ENCODE data around the gene AFP. TPM values are rescaled to one million over a fixed set of nuclear protein-coding genes. Genes with fewer than 3 reads are reported as not detected.

Gene AFP
- total RNA-seq, 1 donor from 2014 or later: not detected

DNA sequence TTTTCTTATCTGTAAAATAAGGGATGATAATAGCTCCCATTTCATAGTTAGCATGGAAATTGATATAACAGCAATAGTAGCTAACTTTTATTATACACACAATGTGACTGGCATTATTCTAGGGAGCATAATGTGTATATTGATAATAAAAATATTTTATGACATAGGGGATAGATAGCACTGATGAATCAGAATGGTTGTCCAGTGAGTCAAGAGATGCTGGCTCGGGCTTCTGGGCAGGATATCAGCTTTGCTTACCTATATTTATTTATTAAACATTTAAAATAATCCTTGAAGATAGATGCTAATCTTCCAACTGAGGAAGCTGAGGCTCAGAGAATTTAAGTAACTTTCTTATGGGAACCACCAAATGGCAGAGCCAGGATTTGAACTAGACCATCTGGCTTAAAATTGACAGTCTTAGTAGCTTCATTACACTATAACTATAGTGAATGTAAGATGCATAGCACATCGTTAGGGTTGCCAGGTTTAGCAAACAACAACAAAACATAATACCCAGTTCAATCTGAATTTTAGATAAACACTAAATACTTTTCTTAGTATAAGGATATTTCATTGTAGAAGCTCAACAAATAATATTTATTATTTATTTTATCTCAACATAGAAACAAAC is 2.7 kb downstream of the AFP start:
- H3K27me3 Mint-ChIP-seq (ENCODE audit: low read depth): no peaks in the 10 kb centered on the region
- no peak for DNase-seq (ENCODE audit: low read depth, low spot score)
- no peak overlapping the region for H3K4me3 Mint-ChIP-seq
- H3K27ac Mint-ChIP-seq (ENCODE audit: unreplicated experiment): no peak overlapping the region
- TF ChIP-seq, protein P1, sequence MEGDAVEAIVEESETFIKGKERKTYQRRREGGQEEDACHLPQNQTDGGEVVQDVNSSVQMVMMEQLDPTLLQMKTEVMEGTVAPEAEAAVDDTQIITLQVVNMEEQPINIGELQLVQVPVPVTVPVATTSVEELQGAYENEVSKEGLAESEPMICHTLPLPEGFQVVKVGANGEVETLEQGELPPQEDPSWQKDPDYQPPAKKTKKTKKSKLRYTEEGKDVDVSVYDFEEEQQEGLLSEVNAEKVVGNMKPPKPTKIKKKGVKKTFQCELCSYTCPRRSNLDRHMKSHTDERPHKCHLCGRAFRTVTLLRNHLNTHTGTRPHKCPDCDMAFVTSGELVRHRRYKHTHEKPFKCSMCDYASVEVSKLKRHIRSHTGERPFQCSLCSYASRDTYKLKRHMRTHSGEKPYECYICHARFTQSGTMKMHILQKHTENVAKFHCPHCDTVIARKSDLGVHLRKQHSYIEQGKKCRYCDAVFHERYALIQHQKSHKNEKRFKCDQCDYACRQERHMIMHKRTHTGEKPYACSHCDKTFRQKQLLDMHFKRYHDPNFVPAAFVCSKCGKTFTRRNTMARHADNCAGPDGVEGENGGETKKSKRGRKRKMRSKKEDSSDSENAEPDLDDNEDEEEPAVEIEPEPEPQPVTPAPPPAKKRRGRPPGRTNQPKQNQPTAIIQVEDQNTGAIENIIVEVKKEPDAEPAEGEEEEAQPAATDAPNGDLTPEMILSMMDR (conservative IDR thresholded peaks at IDR 0.05): no peak
- no peaks in the 10 kb centered on the region for H3K36me3 Mint-ChIP-seq (ENCODE audit: low read depth)
- H3K9me3 Mint-ChIP-seq: no peaks in the 10 kb centered on the region
- H3K4me1 Mint-ChIP-seq: no peaks in the 10 kb centered on the region

DNA sequence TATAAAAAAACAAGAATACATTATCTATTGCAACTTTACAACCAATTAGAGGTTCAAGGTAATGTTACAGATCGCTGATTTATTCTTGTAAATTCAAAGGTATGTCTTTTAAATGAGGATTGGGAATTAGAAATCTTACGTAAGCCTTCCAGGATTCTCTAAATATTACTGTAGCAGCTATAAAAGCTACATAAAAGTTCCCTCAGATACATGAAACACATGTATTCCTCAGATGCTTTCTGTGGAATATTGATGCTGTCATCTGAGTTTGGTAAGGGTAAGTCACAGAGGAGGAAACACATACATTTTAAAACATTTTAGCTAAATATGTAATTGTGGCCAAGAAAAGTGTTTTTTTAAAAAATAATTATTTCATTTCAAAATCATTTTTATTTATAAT is 3.4 kb downstream of the AFP start:
- no peaks in the 10 kb centered on the region for H3K27me3 Mint-ChIP-seq (ENCODE audit: low read depth)
- H3K27ac Mint-ChIP-seq (ENCODE audit: unreplicated experiment): no peak overlapping the region
- no peaks in the 10 kb centered on the region for H3K36me3 Mint-ChIP-seq (ENCODE audit: low read depth)
- no peak for DNase-seq (ENCODE audit: low read depth, low spot score)
- H3K4me1 Mint-ChIP-seq: no peaks in the 10 kb centered on the region
- H3K4me3 Mint-ChIP-seq: no peak overlapping the region
- TF ChIP-seq, protein P1 (conservative IDR thresholded peaks at IDR 0.05): no peak
- H3K9me3 Mint-ChIP-seq: no peaks in the 10 kb centered on the region

DNA sequence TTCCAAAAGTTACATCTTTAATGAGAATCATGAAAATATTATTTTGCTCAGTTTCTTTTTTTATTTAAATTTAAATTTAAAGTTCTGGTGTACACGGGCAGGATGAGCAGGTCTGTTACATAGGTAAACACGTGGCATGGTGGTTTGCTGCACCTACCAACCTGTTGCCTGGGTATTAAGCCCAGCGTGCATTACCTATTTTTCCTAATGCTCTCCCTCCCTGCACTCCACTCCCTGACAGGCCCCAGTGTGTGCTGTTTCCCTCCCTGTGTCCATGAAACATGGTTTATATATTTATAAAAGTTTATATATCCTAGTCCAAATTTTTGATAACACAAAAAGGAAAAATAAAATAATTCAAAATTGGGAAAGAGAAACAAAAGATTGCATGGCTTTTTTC is 4.0 kb downstream of the AFP start:
- DNase-seq (ENCODE audit: low read depth, low spot score): no peak
- Mint-ChIP-seq H3K36me3 (ENCODE audit: low read depth) (no peaks in the 10 kb centered on the region), H3K27me3 (ENCODE audit: low read depth) (no peaks in the 10 kb centered on the region), H3K9me3 (no peaks in the 10 kb centered on the region), H3K4me1 (no peaks in the 10 kb centered on the region), H3K4me3 (no peak overlapping the region), H3K27ac (ENCODE audit: unreplicated experiment) (no peak overlapping the region)
- TF ChIP-seq, protein P1 (conservative IDR thresholded peaks at IDR 0.05): no peak

DNA sequence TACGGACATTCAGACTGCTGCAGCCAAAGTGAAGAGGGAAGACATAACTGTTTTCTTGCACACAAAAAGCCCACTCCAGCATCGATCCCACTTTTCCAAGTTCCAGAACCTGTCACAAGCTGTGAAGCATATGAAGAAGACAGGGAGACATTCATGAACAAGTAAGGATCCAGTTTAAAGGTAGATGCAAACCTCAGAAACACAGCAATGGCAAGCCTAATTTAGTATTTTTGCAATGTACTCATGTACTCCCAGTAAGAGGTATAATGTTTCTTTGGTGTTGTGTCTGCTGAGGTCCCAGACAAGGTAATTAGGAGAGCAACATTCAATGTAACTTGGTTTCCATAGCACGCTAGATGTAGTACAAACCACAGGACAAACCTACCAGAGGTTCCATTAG is 4.6 kb downstream of the AFP start:
- H3K27me3 Mint-ChIP-seq (ENCODE audit: low read depth): no peaks in the 10 kb centered on the region
- no peak overlapping the region for H3K27ac Mint-ChIP-seq (ENCODE audit: unreplicated experiment)
- H3K36me3 Mint-ChIP-seq (ENCODE audit: low read depth): no peaks in the 10 kb centered on the region
- DNase-seq (ENCODE audit: low read depth, low spot score): no peak
- TF ChIP-seq, protein P1 (conservative IDR thresholded peaks at IDR 0.05): no peak
- no peaks in the 10 kb centered on the region for H3K9me3 Mint-ChIP-seq
- H3K4me3 Mint-ChIP-seq: no peak overlapping the region
- H3K4me1 Mint-ChIP-seq: no peaks in the 10 kb centered on the region

DNA sequence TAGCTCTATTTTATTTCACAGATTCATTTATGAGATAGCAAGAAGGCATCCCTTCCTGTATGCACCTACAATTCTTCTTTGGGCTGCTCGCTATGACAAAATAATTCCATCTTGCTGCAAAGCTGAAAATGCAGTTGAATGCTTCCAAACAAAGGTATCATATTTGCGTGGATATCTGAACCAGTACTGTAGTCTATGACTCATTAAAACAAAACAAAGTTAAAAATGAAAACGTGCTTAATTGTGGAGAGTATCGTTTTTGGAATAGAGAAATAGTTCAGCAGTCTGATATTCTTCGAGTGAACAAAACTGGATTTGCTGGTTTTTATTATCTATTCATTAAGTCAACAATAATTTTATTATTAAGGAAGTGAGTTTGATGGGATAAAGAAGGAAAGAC is 6.3 kb downstream of the AFP start:
- no peaks in the 10 kb centered on the region for H3K9me3 Mint-ChIP-seq
- no peaks in the 10 kb centered on the region for H3K4me1 Mint-ChIP-seq
- no peak for DNase-seq (ENCODE audit: low read depth, low spot score)
- H3K4me3 Mint-ChIP-seq: no peak overlapping the region
- H3K27me3 Mint-ChIP-seq (ENCODE audit: low read depth): no peaks in the 10 kb centered on the region
- TF ChIP-seq, protein P1 (conservative IDR thresholded peaks at IDR 0.05): no peak
- no peaks in the 10 kb centered on the region for H3K36me3 Mint-ChIP-seq (ENCODE audit: low read depth)
- H3K27ac Mint-ChIP-seq (ENCODE audit: unreplicated experiment): no peak overlapping the region
